ENCODE measurements around the gene OR10A4. TPM values are rescaled to one million over a fixed set of nuclear protein-coding genes. Genes with fewer than 3 reads are reported as not detected.

The OR10A4 gene
- not detected in 2 replicates for total RNA-seq

GRCh38 chr11:6876325-6876724 lies at the start of gene OR10A4:
Gene OR10A4, plus strand, starts transcription at chr11:6876625. Its CDS starts 23 bp downstream, at chr11:6876648.

GRCh38 chr11:6845383-6845782 lies 31.0 kb upstream of the OR10A4 start, which contains the start of gene OR10A5:
Gene OR10A5, plus strand, starts transcription at chr11:6845683. Its CDS starts 0 bp downstream, at chr11:6845683.

GRCh38 chr11:6862961-6863360 lies 13.5 kb upstream of the OR10A4 start, which contains the start of gene OR10A2:
Gene OR10A2, plus strand, starts transcription at chr11:6863057. Its CDS starts 6,698 bp downstream, at chr11:6869755.

DNA sequence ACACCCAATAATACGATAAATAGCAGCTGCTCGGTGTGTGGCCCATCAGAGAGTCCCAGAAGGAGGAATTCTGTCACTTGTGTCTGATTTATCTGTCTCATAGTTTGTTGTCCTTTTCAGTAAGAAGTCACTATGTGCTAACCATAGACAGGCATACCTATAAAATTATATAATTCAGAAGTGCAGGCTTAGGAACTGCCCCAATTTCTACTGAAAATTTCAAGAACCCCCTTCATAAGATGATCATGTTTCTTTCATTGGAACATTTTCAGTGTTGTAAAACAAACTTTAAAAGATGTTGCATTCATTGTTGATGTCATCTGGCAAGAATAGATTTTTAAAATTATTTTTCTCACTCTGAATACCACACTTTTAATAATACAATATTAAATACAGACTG lies 16.0 kb downstream of the OR10A4 start, which contains the start of gene OR2D2:
Gene OR2D2, minus strand, starts transcription at position 101 of the 400 bp plus-strand sequence. Its CDS starts 0 bp downstream, at position 101.

DNA sequence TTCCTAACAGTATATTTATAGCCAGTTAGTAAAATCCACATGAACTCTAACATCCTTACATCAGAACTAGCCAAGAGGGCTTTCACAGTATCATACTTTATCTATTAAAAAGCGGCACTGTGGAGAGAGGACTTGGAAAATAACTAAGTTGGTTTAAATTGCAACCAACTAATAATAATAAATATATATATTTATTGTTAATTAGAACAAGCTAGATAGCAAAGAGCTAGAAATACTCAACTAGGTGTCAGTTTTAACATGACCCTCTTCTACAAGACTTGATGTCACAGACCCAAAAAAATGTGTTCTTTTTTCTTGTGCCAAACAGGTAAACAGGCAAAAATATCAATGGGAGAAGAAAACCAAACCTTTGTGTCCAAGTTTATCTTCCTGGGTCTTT lies 44.3 kb downstream of the OR10A4 start, which contains the start of gene OR2D3:
Gene OR2D3, plus strand, starts transcription at position 301 of the 400 bp plus-strand sequence. Its CDS starts 0 bp downstream, at position 301.

DNA sequence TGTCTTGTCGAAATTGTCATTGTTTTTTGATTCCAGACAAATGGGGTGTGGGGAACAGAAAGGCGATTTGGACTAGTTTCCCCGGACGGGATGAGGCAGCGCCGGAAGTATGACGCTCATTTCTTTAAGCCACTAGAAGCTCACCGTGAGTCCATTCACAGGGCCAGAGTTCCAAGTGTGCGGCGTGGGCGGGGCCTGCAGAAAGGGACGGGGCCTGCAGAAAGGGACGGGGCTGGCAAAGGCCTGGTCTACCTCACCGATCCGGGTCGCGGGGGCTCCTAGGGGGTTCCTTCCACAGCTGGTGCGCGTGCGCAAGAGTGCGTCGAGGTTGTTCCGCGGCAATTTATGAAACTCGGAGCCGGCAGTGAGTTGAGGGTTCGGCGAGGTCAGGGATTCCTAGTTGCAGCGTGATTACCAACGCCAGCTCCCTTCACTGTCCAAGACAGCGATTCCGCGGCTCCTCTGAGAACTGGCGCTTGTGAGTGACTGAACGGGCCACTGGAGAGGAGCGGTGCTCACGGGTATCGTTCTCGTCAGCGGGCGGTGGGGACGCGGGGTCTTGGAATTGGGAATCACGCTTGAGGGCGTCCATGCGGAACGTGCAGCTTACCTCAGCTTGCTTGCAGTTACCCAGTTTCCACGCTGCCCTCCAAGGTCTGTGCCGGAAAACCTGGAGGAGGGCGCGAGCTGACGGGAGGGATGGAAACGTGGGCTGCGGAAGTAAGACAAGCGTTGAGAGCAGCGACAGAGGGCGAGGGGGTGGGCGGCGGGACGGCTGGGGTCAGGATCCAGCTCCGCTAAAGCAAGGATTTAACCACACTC lies 50.0 kb downstream of the OR10A4 start, which contains the start of gene ZNF215:
Gene ZNF215, plus strand, starts transcription at position 219 of the 822 bp plus-strand sequence. CDS start 5,847 bp downstream, outside the sequence.

Other genes starting within 250 kb of the OR10A4 start
- 4.2 and 4.3 TPM in 2 replicates for gene DCHS1, start 220.8 kb upstream of the OR10A4 start, total RNA-seq
- gene MRPL17, start 193.3 kb upstream of the OR10A4 start, total RNA-seq: 87.6 and 94.3 TPM in 2 replicates
- under 0.01 and 0.15 TPM in 2 replicates for gene OR2AG2, start 104.6 kb upstream of the OR10A4 start, total RNA-seq
- not detected in 2 replicates for gene OR2AG1, start 93.6 kb upstream of the OR10A4 start, total RNA-seq
- gene OR6A2, start 76.9 kb upstream of the OR10A4 start, total RNA-seq: not detected in 2 replicates
- gene OR10A5, start 30.9 kb upstream of the OR10A4 start, total RNA-seq: not detected in 2 replicates
- gene OR10A2, start 13.6 kb upstream of the OR10A4 start, total RNA-seq: not detected in 2 replicates
- not detected in 2 replicates for gene OR2D2, start 15.9 kb downstream of the OR10A4 start, total RNA-seq
- not detected in 2 replicates for gene OR2D3, start 44.4 kb downstream of the OR10A4 start, total RNA-seq
- gene ZNF215, start 49.8 kb downstream of the OR10A4 start, total RNA-seq: 2.1 and 3.2 TPM in 2 replicates
- gene ZNF214, start 143.7 kb downstream of the OR10A4 start, total RNA-seq: 0.89 and 1.8 TPM in 2 replicates
- not detected in 2 replicates for gene NLRP14, start 143.9 kb downstream of the OR10A4 start, total RNA-seq
- not detected in 2 replicates for gene RBMXL2, start 212.4 kb downstream of the OR10A4 start, total RNA-seq